HT-29 (cell line): Measurements from ENCODE around the gene SLIT1. TPM values are rescaled to one million over a fixed set of nuclear protein-coding genes. Genes with fewer than 3 reads are reported as not detected.

Experiments
- DNase-seq: peaks from one replicate; pipeline ENCODE4 v3.0.0-alpha.2; 2015; ENCODE audit warnings: low spot score
- total RNA-seq: library from RNA; depleted of rRNA; stranded (reverse); fragments of >200 nt; shearing (Covaris generic); gene quantifications from 2 replicates; pipeline ENCODE4 v1.2.3, GENCODE V29; 2014; rRNA removed

The SLIT1 gene
- under 0.01 TPM in 1 of 2 replicates, not detected in the other for total RNA-seq

DNA sequence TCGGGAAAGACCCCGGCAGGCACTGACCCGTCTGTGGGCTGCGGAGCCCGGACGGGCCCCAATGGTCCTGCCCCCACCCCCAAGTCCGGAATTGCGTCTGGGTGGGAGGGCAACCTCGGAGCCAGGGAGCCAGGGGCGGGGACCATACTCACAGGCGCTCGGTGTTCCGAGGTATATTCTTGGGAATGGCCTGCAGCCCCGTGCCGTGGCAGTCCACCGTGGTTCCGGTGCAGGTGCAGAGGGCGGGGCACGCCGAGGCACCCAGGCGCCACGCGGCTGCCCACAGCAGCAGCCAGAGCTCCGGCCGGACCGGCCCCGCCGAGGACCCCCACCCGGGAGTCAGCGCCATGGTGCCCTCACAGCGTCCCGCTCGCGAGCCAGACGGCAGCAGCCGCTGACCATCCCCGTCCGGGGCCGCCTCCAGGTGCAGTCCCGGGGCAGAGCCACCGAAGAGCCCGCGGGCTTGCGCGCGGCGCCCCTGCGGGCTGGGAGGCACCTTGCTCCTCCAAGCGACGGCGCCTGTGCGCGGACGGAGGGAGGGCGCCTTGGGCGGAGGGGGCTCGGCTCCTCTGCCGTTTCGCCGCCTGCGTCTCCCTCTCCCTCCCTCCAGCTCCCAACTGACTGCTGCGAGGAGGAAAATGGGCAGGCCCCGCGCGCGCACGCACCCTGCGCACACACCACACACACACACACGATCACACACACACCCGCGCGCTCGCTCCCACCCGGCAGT lies at the start of gene SLIT1:
Gene SLIT1 (minus strand): TSS at position 634 of the 733 bp plus-strand sequence. CDS start 285 bp downstream, at position 349.
- DNase-seq: no peak

- no peak for DNase-seq
Measured at GRCh38 chr10:97235353-97235752, 49.6 kb upstream of the SLIT1 start.

- DNase-seq: peak; percentile 56
Measured at GRCh38 chr10:97234400-97234799, 48.6 kb upstream of the SLIT1 start.

DNA sequence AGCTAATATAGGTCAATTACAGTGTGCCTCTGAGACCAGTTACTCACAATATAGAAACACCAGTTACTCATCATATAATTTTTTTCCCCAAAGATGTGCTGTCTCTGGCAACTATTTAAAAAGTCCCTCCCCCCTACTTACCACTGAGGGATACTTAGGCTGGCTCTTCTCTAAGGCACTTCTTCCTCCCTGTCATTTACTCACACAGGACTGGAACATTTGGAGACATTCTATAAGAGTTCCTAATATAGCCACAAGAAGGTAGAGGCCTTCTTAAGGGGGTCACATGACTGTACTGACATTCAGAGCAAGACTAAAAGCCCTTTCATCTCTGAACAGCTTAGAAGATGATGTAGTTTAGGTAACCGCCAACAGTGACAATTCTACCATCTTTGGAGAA lies 44.4 kb upstream of the SLIT1 start:
- no peak for DNase-seq

DNA sequence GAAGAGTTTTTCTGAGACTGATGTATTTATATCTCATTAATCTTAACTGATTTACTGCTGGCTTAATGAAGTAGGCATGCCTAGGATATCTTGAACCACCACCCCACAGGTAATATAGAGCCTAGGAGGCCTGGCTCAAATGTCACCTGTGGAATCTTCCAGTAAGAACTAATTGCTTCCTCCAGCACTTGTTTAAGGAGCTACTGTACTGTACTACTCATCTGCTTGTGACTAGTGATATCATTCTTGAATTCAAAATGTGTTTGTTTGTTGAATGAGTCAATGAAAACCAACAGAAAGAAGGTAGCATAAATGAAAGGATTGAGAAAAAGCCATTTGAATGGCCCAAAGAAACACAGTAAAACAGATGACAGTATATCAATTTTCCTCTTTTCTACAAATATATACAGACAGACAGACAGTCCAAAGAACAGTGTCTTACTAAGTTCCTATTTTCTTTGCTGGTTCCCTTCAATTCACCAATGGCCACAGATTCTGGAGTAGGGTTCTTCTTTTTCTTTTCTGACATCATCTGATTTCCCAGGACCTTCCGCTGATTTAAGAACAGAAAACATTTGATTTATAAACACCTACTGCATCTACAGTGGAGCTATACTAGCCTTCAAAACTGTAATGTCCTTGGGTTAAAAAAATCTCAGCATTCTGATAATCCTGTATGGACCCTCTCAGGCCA lies 43.7 kb upstream of the SLIT1 start:
- no peak for DNase-seq

DNA sequence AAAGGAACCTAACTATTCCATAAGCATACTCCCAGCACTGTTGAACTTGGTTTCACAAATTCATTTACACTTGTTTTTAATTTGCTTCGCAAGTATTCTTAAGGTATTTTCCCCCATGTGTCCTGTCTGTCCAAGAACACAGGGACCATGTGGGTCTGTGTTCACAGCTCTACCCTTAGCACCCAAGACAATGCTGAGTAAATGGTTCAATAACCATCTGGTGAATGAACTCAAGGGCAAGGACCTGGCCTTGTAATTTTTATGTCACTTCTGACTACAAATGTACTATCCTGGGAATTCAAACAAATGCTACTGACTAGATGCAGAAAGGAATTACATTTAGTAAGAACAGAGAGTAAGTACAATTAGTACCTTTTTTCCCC lies 43.0 kb upstream of the SLIT1 start:
- DNase-seq: no peak

DNA sequence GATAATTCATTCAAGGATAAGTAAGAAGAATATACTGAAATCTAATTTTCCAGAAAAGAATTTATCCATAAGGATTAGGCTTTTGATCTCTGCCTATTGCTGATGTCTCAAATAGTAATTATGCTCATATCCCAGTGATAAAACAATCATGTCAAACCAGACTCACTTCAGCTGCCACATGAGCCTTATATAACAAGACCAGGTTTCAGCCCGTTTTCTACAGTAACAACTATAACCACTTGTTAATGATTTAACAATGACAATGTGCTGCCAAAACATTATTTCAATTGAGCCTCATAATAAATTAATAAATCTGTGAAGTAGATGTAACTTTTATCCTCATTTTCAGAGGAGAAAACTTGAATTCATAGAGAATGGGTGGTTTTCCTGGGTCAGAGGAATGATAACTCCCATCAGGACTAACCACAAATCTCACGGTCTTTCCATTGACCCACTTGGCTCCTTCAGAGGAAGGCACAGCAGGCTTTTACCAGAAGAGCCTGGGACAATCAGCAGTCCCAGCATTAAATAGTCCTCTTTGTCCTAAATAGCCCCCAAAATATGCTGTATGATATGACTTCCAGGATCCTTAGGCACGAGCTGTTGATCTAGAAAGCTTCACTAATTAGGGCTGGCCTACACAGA lies 42.5 kb upstream of the SLIT1 start:
- DNase-seq: no peak

DNA sequence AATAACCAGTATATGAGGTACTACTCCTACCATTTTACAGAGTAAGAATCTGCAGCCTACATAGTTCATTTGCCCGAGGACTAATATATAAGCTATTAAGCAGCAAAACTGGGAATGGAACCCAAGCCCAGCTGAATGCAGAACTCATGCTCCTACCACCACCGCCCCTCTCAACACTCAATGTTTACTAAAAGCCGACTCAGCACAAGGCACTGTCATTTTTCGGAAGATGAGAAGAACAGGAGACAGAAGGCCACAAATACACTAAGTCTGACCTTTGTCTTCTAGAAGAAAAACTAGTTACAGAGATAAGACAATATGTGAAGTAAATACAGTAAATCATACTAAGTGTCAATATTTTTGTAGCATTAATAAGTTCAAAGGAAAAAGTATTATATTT lies 40.6 kb upstream of the SLIT1 start:
- DNase-seq: no peak

GRCh38 chr10:97224483-97225435 lies 39.0 kb upstream of the SLIT1 start:
- no peak for DNase-seq

DNA sequence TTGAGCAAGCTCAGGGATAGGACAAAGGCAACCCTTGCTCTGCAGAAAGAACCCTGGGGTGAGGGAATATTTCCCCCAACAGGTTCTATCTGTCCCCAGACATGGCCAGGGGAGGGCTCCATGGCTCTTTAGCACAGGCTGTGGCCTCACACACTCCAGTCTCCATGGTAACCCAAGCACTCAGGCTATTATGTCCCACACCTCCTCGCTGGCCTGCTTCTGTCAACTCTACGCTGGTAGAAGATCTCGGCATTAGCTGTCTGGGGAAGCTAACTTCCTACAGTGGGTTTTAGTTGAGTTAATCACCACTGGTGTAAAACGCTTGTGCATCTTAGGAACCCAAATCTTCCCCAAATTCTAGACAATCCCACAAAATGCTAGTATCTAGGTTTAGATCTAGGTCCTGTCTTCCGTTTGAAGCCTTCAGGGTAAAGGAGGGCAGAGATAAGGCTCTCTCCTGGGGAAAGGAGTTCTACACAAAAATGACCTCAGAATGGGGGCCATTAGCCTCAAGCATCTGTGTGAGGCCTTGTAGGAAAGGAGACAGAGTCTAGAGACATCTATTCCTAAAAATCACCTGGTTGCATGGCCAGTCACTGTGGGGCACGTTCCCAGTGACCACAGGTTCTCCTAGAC lies 36.7 kb upstream of the SLIT1 start:
- DNase-seq: no peak

DNA sequence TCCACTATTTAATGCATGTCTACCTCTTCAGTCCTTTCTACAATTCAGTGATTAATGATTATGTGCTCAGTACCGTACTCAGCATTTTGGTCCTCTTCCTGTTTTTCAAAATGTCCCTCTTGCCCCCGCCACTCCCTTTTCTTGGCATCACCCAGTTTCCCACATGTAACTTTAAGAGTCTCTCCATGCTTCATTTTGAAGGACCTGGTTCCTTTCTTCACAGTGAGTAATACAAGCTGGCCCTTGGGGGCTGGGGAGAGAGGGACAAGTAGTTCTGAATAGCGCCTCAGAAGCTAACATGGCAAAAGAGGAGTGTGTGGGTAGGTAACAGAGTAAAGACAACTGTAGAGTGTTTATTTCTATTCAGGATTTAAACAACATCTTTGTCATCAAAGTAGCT lies 34.6 kb upstream of the SLIT1 start:
- DNase-seq: no peak

- no peak for DNase-seq
Measured at GRCh38 chr10:97217299-97217698, 31.5 kb upstream of the SLIT1 start.

DNA sequence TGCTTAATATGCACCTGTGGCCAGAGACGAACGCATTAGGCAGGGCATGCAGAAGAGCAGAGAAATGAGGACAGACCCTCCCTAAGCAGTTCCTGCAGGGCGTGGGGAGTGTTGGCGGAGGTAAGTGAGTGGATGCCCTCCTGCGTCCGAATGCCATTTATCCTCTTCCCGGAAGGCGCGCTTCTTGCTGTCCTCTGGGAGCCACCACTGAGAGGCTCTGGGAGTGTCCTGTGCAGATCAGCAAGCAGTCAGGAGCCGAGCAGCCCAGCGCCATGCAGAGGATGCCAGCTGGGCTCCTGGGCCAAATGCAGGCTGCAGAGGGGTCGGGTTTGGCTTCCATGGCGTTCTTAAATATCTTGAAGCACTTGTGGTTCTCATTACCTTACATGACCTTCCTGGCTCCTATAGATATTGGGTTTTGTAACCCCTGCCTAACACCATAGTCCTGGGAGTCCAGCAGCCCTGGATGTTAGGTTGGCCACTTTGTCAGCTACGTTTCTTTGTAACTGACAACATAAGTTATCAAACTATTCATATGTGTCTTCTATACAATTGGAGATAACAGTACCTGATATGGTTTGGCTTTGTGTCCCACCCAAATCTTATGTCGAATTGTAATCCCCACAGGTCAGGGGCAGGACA lies 30.0 kb upstream of the SLIT1 start:
- DNase-seq: no peak

DNA sequence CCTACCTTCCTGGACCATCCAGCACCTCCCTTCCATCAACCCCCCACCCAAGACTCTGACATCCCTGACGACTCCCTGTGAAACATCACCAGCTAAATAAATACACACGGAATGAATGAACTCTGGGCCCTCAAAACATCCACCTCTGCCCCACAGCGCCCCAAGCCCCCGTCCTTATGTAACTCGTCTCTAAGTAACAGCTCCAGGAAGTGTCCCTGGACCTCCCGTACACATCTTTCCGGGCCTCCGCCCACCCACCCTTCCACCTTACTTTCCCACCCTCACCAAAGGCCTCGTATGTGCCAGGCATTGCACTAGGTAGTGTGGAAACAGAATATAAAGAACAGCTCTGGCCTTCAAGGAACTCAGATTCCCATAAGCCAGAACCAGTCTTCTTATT lies 27.7 kb upstream of the SLIT1 start:
- DNase-seq: no peak

- DNase-seq: no peak
Measured at GRCh38 chr10:97211229-97211628, 25.5 kb upstream of the SLIT1 start.

DNA sequence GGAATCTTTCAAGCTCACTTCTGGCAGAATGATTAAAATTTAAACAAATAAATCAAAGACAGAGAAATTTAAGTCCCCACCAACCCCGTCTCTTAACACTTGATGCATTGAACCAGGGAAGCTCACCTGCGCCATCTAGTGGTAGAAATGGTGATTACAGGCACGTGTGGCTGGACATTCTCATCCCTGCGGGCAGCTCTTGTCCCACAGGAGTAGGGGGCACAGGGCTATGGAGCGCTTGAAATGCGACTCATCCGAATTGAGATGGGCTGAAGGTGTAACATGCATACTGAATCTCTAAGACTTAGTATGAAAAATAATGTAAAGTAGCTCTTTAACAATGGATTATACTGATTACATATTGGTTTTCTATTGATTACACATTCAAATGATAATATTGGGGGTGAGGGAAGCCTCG lies 24.8 kb upstream of the SLIT1 start:
- DNase-seq: peak; percentile 92

- no peak for DNase-seq
Measured at GRCh38 chr10:97207756-97208346, 22.1 kb upstream of the SLIT1 start.

DNA sequence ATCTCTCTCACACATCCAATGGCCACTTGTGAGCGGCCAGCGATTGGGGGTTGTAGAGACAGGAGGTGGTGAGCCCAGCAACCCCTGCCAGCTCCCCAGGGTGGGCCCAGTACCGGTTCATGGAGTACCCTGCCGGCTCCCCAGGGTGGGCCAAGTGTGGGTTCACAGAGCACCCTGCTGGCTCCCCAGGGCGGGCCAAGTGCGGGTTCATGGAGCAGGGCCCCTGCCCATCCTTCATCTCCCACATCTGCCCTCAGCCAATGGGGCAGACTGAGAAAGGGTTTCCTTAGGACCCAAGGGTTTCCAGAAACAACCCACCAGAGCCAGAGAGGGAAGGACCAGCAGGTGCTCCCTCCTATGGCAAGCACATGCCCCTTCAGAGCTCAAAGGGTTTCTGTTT lies 21.4 kb upstream of the SLIT1 start:
- DNase-seq: no peak

GRCh38 chr10:97204826-97205679 lies 19.3 kb upstream of the SLIT1 start:
- DNase-seq: no peak
